IPS DF 6.9 (cell line): Measurements from ENCODE around the gene FGF12.

Source experiments
- DNase-seq: peaks from one replicate; pipeline ENCODE4 v3.0.0-alpha.2; 2013; ENCODE audit warnings: low read depth, low spot score
- H3K27ac ChIP-seq: one replicate; pipeline ENCODE4 v1.5.1; 2013; ENCODE audit warnings: low read length, control low read depth
- H3K27me3 ChIP-seq: 2 replicates; pipeline ENCODE4 v1.6.1; 2013; ENCODE audit warnings: mild to moderate bottlenecking, low read length; ENCODE audit not compliant: control insufficient read depth, insufficient read depth
- H3K36me3 ChIP-seq: 2 replicates; pipeline ENCODE4 v1.6.1; 2013; ENCODE audit warnings: low read length; ENCODE audit not compliant: control insufficient read depth, insufficient read depth
- H3K4me1 ChIP-seq: 2 replicates; pipeline ENCODE4 v1.6.1; 2013; ENCODE audit warnings: low read length; ENCODE audit not compliant: control insufficient read depth, insufficient read depth
- H3K4me3 ChIP-seq: 2 replicates; pipeline ENCODE4 v1.5.1; 2013; ENCODE audit warnings: mild to moderate bottlenecking, low read length
- H3K9me3 ChIP-seq: 2 replicates; pipeline ENCODE4 v1.6.1; 2013; ENCODE audit warnings: low read length, inconsistent platforms; ENCODE audit not compliant: control insufficient read depth, insufficient read depth
- whole genome bisulfite sequencing: extraction: QIAGEN DNeasy Blood & Tissue Kit; methylation state at CpG from one replicate; pipeline ENCODE4 v1.1.7; 2013; ENCODE audit warnings: mixed read lengths, missing lambda C conversion rate; ENCODE audit not compliant: insufficient read length, insufficient coverage; 5-methylcytosine and 5-hydroxymethylcytosine counted together

Gene FGF12

DNA sequence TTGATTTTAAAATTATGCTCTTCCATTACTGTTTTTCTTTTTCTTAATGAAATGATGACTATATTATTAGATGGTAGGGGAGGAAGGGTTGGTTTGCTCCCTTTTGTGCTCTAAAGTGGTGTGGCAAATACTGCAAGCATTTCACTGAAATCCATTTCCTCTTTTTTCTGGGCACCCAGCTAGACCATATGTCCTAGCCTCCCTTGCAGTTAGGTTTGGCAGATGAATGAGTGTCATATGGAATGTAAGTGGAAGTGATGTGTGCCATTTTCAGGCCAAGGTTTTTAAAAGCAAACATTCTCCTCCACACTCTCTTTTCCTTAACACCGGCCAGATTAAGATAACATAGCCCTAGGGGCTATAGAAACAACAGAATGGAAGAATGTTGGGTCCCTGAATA lies 363.0 kb downstream of the FGF12 start:
- Histone ChIP-seq H3K27ac (no peak overlapping the region), H3K27me3 (no peaks in the 10 kb centered on the region), H3K4me1 (no peaks in the 10 kb centered on the region), H3K9me3 (no peaks in the 10 kb centered on the region), H3K4me3 (no peak overlapping the region), H3K36me3 (no peaks in the 10 kb centered on the region)
- no CpG with 5 or more reads among the region's 1 CpG for WGBS
- no peak for DNase-seq

DNA sequence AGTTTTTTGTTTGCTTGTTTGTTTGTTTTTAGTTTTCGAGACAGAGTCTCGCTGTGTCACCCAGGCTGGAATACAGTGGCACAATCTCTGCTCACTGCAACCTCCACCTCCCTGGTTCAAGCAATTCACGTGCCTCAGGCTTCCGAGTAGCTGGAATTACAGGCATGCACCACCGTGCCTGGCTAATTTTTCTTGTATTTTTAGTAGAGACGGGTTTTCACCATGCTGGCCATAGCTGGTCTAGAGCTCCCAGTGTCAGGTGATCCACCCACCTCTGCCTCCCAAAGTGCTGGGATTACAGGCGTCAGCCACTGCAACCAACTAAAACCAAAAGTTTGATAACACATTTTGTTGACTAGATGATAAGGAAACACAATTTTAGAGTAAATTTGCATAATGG lies 372.7 kb downstream of the FGF12 start:
- no peak for DNase-seq
- WGBS, result no CpG with 5 or more reads among the region's 7 CpGs
- Histone ChIP-seq H3K4me3 (no peak overlapping the region), H3K4me1 (no peaks in the 10 kb centered on the region; the same call in 1 of the 2 replicates), H3K27me3 (no peaks in the 10 kb centered on the region), H3K27ac (no peak overlapping the region), H3K9me3 (no peaks in the 10 kb centered on the region), H3K36me3 (no peaks in the 10 kb centered on the region)

DNA sequence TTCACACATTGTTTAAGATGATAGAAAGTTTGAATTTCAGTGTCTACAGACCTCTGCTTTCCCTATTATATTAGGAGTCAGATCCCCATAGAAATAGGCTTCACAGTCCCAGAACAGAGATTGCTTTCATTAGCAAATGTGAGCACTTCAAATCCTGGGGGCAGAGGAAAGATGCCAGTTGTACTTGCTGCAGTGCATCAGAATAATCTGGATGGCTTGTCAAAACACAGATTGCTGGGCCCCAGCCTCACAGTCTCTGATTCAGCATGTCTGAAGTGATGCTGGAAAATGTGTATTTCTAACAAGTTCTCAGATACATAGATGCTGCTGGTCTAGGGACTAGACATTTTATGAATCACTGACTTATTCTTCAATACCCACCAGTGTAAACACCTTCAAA lies 375.2 kb downstream of the FGF12 start:
- Histone ChIP-seq H3K4me1 (no peaks in the 10 kb centered on the region; the same call in 1 of the 2 replicates), H3K27me3 (no peaks in the 10 kb centered on the region), H3K36me3 (no peaks in the 10 kb centered on the region), H3K27ac (no peak overlapping the region), H3K4me3 (no peak overlapping the region), H3K9me3 (no peaks in the 10 kb centered on the region)
- DNase-seq, result no peak

DNA sequence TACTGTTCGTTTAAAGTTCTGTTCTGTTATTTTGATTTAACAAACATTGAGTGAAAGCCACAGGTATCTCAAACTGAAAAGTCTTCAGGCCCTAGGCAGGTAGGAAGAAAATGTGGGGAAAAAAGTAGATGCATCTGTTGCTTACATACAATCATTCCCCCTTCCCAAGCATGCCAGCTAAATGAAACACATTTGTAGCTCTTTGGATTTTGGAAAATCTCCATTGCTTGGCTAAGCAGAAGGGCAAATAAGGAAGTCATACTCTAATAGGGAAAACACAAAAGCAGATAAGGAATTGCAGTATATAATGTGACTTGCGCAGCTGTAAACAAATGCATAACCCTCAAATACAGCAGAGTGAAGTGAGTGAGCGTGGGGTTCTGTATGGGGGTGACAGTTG lies 375.9 kb downstream of the FGF12 start:
- no peaks in the 10 kb centered on the region; the same call in 1 of the 2 replicates for H3K4me1 ChIP-seq
- no peak for DNase-seq
- H3K27ac ChIP-seq, result no peak overlapping the region
- no peak overlapping the region for H3K4me3 ChIP-seq
- H3K27me3 ChIP-seq, result no peaks in the 10 kb centered on the region
- WGBS, result no CpG with 5 or more reads among the region's 3 CpGs
- no peaks in the 10 kb centered on the region for H3K9me3 ChIP-seq
- H3K36me3 ChIP-seq, result no peaks in the 10 kb centered on the region

DNA sequence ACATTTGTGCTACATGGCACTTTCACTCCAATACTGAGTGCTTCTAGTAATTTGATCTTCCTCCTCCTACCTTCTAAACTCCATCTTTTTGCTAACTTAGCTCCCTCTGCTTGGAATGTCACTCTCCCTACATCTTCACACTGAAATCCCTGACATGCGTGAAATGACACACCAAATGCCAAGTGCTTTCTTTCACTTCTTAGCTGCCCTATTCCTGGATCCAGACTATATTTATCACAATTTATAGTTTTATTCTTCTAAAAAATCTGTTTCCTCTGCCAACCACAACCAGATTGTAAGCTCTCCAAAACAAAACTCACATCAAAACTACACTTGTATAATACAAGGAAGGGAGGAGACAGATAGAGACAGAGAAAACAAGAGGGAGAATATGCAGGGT lies 387.3 kb downstream of the FGF12 start:
- no CpG with 5 or more reads among the region's 1 CpG for WGBS
- no peak for DNase-seq

DNA sequence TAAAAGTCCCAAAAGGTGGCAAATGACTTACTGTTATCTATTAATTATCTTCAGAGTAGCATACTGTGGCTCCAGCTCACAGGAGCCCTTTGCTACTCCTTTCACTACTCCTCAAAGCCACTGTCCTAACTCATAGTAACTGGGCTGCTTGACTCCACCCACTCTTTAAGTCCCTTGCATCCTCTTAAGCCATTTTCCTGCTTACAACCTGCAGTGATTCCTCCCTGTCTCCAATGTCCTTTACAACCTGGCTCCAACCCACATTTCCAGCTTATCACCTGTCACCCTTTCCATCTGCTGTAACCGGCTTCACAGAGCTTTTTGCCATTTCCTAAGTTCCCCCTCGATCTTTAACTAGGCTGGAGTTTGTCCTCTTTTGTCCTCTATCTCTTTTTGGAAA lies 388.1 kb downstream of the FGF12 start:
- WGBS, result no CpG with 5 or more reads among the region's 2 CpGs
- H3K36me3 ChIP-seq, result no peaks in the 10 kb centered on the region
- H3K27me3 ChIP-seq, result no peaks in the 10 kb centered on the region
- H3K4me3 ChIP-seq, result no peak overlapping the region
- no peak overlapping the region for H3K27ac ChIP-seq
- H3K9me3 ChIP-seq, result no peaks in the 10 kb centered on the region
- DNase-seq, result no peak
- no peaks in the 10 kb centered on the region for H3K4me1 ChIP-seq

More for the DNA sequence above, 387.3 kb downstream of the FGF12 start:
- Histone ChIP-seq H3K4me3 (no peak overlapping the region), H3K27me3 (no peaks in the 10 kb centered on the region), H3K36me3 (no peaks in the 10 kb centered on the region), H3K4me1 (no peaks in the 10 kb centered on the region), H3K27ac (no peak overlapping the region), H3K9me3 (no peaks in the 10 kb centered on the region)

DNA sequence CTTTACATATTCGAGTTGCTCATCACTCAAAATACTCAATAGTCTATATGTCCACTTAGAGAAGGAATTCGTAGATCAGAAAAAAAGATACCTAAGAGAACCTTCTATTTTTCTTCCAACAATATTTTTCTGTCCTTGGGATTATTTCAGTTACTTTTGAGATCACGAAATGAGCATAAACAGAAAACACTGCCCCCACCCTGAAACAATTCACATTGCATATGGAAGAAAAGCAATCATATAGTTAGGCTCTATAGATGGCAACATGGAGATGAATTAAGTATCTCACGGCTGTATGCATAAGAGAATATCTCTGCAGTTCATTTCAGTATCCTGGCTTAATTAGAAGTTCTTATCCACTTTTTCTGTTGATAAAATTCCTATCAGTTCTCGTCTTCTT lies 391.1 kb downstream of the FGF12 start:
- Histone ChIP-seq H3K4me1 (no peaks in the 10 kb centered on the region; the same call in 1 of the 2 replicates), H3K4me3 (no peak overlapping the region), H3K27ac (no peak overlapping the region), H3K36me3 (no peaks in the 10 kb centered on the region), H3K27me3 (no peaks in the 10 kb centered on the region), H3K9me3 (no peaks in the 10 kb centered on the region)
- no peak for DNase-seq
- no CpG with 5 or more reads among the region's 5 CpGs for WGBS

DNA sequence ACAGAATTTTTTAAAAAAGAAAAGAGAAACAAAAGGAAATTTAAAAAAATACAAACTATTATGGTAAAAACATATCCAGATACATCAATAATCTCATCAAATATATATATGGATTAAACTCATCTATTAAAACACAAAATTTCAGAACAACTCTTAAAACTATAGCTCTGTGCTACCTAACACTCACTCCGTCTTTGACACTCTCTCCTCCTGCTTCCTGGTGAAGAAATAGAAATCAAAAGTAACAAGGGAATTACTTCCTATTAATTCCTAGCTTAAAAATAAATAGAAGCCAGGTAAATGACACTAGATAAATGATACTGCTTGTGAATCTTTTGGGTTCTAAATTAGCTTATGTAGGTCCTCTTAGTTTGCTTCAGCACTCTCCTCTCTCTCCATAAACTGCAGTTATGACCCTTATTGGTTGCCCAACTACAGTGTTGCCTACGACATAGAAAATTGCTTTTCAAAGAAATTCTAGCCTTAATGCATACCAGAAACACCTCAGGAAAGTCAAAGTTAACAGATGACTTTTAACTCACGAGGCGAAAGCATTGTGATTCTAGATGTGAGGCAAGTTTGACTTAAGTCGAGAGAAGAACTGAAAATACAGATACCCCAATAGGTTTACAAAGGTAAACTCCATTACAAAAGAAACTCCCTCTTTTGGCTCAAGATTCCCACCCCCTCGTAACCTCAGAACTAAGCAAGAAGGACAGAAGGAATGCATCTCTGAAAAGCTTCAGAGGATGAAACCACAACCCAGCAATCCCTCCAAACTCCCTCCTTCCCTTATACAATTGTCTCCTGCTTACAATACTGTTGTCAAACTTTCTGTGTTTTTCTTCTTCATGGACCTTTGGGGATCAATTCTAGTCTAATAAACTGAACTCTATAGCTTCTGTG lies 394.7 kb downstream of the FGF12 start:
- Histone ChIP-seq H3K27me3 (no peaks in the 10 kb centered on the region), H3K4me1 (no peaks in the 10 kb centered on the region; the same call in 1 of the 2 replicates), H3K36me3 (no peaks in the 10 kb centered on the region), H3K9me3 (no peaks in the 10 kb centered on the region), H3K4me3 (no peak overlapping the region), H3K27ac (no peak overlapping the region)
- no CpG with 5 or more reads among the region's 6 CpGs for WGBS
- DNase-seq, result no peak

DNA sequence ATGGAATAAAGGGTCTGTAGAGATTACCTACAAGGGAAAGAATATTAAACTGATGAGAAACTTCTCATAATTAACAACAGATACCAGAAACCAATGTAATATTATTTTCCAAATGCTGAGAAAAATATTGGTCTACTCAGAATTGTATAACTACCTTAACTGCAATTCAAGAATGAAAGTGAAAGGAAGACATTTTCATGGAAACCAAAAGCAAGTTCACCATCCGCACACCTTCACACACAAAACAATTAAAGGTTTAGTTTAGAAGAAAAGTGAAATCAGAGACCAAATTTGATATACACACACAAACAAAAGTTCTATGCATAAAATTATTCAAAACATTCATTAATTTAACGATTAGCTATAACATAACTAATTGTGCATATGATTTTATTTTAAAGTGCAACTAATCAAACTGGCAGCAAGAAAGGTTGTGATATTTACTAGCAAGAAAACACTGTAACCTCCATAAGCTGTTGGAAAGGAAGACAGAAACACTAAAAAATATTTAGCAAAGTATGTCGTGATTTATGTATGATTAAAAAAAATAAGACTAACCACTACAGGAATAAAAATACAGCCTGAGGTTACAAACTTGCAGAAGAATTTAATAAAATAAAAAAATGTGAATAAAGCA lies 395.5 kb downstream of the FGF12 start:
- no peak overlapping the region for H3K4me3 ChIP-seq
- H3K27ac ChIP-seq, result no peak overlapping the region
- WGBS, result 100% methylated on average over 1 of the region's 3 CpGs
- no peaks in the 10 kb centered on the region for H3K9me3 ChIP-seq
- no peaks in the 10 kb centered on the region; the same call in 1 of the 2 replicates for H3K4me1 ChIP-seq
- DNase-seq, result no peak
- no peaks in the 10 kb centered on the region for H3K27me3 ChIP-seq
- no peaks in the 10 kb centered on the region for H3K36me3 ChIP-seq

DNA sequence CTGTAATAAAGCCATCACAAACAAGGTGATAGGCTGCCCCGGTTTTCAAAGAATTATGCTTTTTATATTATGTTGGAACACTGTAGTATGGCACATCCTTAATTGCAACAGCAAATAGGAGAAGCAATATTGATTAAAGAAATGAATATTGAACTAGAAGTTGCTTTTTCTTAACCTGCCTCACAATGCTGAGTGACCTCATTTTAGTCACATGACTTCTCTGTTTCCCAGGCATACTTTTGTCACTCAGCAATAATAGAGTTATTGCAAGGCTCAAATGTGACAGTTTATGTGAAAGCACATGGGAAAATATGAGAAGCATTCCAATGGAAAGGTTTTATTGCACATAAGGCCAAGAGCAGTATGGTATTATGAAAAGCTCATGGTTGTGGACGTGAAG lies 400.7 kb downstream of the FGF12 start:
- H3K4me3 ChIP-seq, result no peak overlapping the region
- DNase-seq, result no peak
- H3K27ac ChIP-seq, result no peak overlapping the region
- WGBS, result no CpG with 5 or more reads among the region's 2 CpGs
- H3K9me3 ChIP-seq, result no peaks in the 10 kb centered on the region
- no peaks in the 10 kb centered on the region for H3K27me3 ChIP-seq
- no peaks in the 10 kb centered on the region for H3K4me1 ChIP-seq
- H3K36me3 ChIP-seq, result no peaks in the 10 kb centered on the region
